ENCODE results near the gene MCF2L2.

Gene MCF2L2

GRCh38 chr3:183317886-183318865 is 110.2 kb downstream of the MCF2L2 start:
- peak; percentile 37 for DNase-seq (ENCODE audit: low read depth)
- TF ChIP-seq, protein P1, sequence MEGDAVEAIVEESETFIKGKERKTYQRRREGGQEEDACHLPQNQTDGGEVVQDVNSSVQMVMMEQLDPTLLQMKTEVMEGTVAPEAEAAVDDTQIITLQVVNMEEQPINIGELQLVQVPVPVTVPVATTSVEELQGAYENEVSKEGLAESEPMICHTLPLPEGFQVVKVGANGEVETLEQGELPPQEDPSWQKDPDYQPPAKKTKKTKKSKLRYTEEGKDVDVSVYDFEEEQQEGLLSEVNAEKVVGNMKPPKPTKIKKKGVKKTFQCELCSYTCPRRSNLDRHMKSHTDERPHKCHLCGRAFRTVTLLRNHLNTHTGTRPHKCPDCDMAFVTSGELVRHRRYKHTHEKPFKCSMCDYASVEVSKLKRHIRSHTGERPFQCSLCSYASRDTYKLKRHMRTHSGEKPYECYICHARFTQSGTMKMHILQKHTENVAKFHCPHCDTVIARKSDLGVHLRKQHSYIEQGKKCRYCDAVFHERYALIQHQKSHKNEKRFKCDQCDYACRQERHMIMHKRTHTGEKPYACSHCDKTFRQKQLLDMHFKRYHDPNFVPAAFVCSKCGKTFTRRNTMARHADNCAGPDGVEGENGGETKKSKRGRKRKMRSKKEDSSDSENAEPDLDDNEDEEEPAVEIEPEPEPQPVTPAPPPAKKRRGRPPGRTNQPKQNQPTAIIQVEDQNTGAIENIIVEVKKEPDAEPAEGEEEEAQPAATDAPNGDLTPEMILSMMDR (IDR thresholded peaks at IDR 0.05; ENCODE audit: low read length, missing control alignments): no peak
- H3K4me3 ChIP-seq (replicated peaks; ENCODE audit: low read depth, low read length): no peak overlapping the region

GRCh38 chr3:183317271-183317670 is 111.1 kb downstream of the MCF2L2 start:
- DNase-seq (ENCODE audit: low read depth): no peak
- TF ChIP-seq, protein P1 (IDR thresholded peaks at IDR 0.05; ENCODE audit: low read length, missing control alignments): no peak
- no peak overlapping the region for H3K4me3 ChIP-seq (replicated peaks; ENCODE audit: low read depth, low read length)

DNA sequence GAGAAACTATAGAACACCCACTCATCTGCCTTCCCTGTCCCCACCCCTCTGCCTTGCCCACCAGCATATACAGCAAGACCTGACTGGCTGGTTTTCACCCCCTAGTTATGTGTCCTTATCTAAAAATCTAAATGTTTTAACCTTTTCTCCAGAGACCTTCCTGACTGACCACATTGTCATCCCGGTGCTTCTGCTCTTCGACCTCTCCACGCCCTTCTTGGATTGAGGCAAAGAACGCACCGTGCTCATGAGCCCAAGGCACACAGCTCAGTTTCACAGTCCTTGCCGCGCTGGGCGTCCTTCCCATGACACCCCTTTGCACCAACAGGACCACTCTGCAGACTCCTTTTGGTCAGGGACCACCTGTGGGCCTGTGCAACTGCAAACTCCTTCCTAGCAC is 112.7 kb downstream of the MCF2L2 start:
- no peak overlapping the region for H3K4me3 ChIP-seq (replicated peaks; ENCODE audit: low read depth, low read length)
- DNase-seq (ENCODE audit: low read depth): no peak
- TF ChIP-seq, protein P1 (IDR thresholded peaks at IDR 0.05; ENCODE audit: low read length, missing control alignments): no peak

DNA sequence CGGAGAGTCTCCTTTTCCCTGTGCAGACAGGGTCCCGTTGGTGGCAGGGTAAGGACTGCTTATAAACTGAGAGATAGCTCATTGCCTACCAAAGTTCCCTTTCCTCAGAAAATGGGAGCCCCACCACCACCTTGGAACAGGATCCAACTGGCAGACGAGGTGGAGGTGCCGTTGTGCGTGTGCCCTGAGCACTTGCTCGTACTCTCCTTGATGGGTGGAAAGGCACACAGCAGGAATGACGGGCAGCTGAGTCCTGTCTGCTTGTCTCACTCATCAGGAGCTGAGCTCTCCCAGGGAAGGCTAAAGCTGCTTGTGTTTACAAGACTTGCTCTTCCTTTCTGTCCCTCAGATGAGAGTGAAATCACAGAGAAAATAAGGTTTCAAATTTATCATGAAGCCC is 114.7 kb downstream of the MCF2L2 start:
- TF ChIP-seq, protein P1 (IDR thresholded peaks at IDR 0.05; ENCODE audit: low read length, missing control alignments): no peak
- H3K4me3 ChIP-seq (replicated peaks; ENCODE audit: low read depth, low read length): no peak overlapping the region
- DNase-seq (ENCODE audit: low read depth): no peak

GRCh38 chr3:183313351-183313750 is 115.1 kb downstream of the MCF2L2 start:
- DNase-seq (ENCODE audit: low read depth): no peak
- TF ChIP-seq, protein P1 (IDR thresholded peaks at IDR 0.05; ENCODE audit: low read length, missing control alignments): no peak
- H3K4me3 ChIP-seq (replicated peaks; ENCODE audit: low read depth, low read length): no peak overlapping the region

- H3K4me3 ChIP-seq (replicated peaks; ENCODE audit: low read depth, low read length): no peak overlapping the region
- TF ChIP-seq, protein P1 (IDR thresholded peaks at IDR 0.05; ENCODE audit: low read length, missing control alignments): no peak
- no peak for DNase-seq (ENCODE audit: low read depth)
These were observed 116.0 kb downstream of the MCF2L2 start for GRCh38 chr3:183312433-183312832.
